ENCODE data around the gene CREBBP.
"Not testable (repeated sequence)": the region's sequence is repeated elsewhere in the genome, so short reads cannot be mapped to it uniquely, and the experiment has no call there.

CREBBP gene

DNA sequence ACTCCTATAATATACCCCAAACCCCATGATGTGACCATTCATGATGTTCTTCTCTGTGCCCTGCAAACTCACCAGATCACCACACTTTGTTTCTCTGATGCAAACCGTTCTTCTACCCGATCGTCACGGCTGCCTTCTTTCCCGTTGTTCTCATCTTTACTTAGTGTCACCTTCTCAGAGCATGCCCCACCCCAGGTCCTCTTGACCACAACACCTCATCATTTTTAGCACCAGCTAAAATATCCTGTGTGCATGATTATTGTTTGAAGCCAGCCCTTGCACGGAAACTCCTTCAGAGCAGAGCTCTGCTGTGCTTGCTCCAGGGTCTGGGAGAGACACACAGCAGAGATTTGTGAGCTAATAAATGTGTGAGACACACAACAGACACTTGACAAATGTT is 38.9 kb upstream of the CREBBP start:
- no peaks in the 10 kb centered on the region for H3K36me3 ChIP-seq (ENCODE audit: insufficient read depth)
- H3K4me2 ChIP-seq, result no peak overlapping the region
- TF ChIP-seq, protein P1, sequence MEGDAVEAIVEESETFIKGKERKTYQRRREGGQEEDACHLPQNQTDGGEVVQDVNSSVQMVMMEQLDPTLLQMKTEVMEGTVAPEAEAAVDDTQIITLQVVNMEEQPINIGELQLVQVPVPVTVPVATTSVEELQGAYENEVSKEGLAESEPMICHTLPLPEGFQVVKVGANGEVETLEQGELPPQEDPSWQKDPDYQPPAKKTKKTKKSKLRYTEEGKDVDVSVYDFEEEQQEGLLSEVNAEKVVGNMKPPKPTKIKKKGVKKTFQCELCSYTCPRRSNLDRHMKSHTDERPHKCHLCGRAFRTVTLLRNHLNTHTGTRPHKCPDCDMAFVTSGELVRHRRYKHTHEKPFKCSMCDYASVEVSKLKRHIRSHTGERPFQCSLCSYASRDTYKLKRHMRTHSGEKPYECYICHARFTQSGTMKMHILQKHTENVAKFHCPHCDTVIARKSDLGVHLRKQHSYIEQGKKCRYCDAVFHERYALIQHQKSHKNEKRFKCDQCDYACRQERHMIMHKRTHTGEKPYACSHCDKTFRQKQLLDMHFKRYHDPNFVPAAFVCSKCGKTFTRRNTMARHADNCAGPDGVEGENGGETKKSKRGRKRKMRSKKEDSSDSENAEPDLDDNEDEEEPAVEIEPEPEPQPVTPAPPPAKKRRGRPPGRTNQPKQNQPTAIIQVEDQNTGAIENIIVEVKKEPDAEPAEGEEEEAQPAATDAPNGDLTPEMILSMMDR (conservative IDR thresholded peaks at IDR 0.05; ENCODE audit: low read depth, low read length), result no peak
- no peak overlapping the region for H2AFZ ChIP-seq (ENCODE audit: low read depth)
- H3K9ac ChIP-seq, result no peak overlapping the region
- no peaks in the 10 kb centered on the region for H4K20me1 ChIP-seq (ENCODE audit: insufficient read depth)
- no peaks in the 10 kb centered on the region for H3K4me1 ChIP-seq (ENCODE audit: low read depth, poor library complexity, severe bottlenecking)
- no peak overlapping the region for H3K27ac ChIP-seq
- H3K27me3 ChIP-seq (ENCODE audit: insufficient read depth, low read depth), result no peaks in the 10 kb centered on the region
- no peak overlapping the region for H3K4me3 ChIP-seq (IDR thresholded peaks at IDR 0.05; ENCODE audit: insufficient read depth, low read depth, low read length)
- no peaks in the 10 kb centered on the region for H3K79me2 ChIP-seq (ENCODE audit: insufficient read depth, low read depth)

DNA sequence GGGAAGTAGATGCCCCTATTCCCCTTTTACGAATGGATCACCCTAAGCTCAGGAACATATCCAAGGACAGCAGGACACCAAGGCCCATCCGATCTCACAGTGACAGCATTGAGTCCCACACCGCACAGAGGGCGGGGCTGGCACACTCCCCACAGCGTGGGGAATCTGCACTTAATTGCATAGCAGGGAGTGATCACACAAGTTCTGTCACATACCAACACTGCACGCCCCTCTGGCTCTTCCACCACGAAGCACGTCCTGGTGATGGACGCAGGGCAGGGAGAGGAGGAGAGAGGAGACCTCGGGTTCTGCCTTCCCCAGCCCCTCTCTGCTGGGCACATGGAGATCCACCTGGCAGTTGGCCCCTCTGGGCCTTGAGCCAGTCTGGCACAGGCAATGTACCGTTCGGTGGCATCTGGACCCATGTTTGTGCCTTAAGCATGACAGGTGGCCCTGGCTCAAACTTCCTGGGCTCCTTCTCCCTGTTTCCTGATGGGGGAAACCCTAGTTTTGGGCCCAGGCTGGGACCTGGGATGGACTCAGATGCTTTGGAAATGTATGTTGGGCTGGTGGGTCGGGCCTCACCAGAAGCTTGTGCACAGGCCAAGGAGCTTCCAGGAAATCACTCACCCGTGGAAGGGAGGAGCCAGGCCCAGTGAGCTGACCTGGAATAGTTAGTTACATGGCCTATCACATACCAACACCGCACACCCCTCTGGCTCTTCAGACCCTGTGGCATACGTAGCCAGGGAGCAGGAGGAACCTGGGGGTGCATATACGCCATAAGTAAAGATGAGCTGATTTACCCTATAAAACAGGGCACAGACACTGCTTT is 35.1 kb upstream of the CREBBP start:
- Histone ChIP-seq H3K9ac (no peak overlapping the region), H3K27me3 (ENCODE audit: insufficient read depth, low read depth) (no peaks in the 10 kb centered on the region), H3K4me2 (no peak overlapping the region), H3K4me1 (ENCODE audit: low read depth, poor library complexity, severe bottlenecking) (no peaks in the 10 kb centered on the region), H2AFZ (ENCODE audit: low read depth) (no peak overlapping the region), H3K79me2 (ENCODE audit: insufficient read depth, low read depth) (no peaks in the 10 kb centered on the region), H3K27ac (no peak overlapping the region), H4K20me1 (ENCODE audit: insufficient read depth) (no peaks in the 10 kb centered on the region), H3K36me3 (ENCODE audit: insufficient read depth) (no peaks in the 10 kb centered on the region), H3K4me3 (IDR thresholded peaks at IDR 0.05; ENCODE audit: insufficient read depth, low read depth, low read length) (no peak overlapping the region)
- TF ChIP-seq, protein P1 (conservative IDR thresholded peaks at IDR 0.05; ENCODE audit: low read depth, low read length), result no peak

DNA sequence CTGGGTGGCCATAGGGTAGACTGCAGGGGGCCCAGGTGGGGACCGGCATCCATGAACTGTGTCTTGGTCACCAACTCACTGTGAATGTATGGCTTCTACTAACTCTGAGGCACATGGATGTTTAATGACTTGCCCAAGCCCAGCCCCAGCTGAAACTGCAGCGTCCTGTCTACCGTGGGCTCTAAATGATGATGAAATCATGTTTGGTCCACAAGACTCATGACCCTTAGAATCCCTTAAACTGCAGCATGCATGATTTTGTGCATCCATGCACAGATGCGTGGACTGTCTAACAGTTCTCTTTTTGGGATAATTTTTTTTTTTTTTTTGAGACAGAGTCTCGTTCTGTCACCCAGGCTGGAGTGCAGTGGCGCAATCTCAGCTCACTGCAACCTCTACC is 32.4 kb upstream of the CREBBP start:
- no peaks in the 10 kb centered on the region for H3K4me1 ChIP-seq (ENCODE audit: low read depth, poor library complexity, severe bottlenecking)
- TF ChIP-seq, protein P1 (conservative IDR thresholded peaks at IDR 0.05; ENCODE audit: low read depth, low read length), result no peak
- no peaks in the 10 kb centered on the region for H4K20me1 ChIP-seq (ENCODE audit: insufficient read depth)
- H2AFZ ChIP-seq (ENCODE audit: low read depth), result no peak overlapping the region
- H3K4me2 ChIP-seq, result no peak overlapping the region
- H3K4me3 ChIP-seq (IDR thresholded peaks at IDR 0.05; ENCODE audit: insufficient read depth, low read depth, low read length), result no peak overlapping the region
- no peak overlapping the region for H3K9ac ChIP-seq
- no peak overlapping the region for H3K27ac ChIP-seq
- H3K79me2 ChIP-seq (ENCODE audit: insufficient read depth, low read depth), result no peaks in the 10 kb centered on the region
- H3K36me3 ChIP-seq (ENCODE audit: insufficient read depth), result no peaks in the 10 kb centered on the region
- no peaks in the 10 kb centered on the region for H3K27me3 ChIP-seq (ENCODE audit: insufficient read depth, low read depth)

DNA sequence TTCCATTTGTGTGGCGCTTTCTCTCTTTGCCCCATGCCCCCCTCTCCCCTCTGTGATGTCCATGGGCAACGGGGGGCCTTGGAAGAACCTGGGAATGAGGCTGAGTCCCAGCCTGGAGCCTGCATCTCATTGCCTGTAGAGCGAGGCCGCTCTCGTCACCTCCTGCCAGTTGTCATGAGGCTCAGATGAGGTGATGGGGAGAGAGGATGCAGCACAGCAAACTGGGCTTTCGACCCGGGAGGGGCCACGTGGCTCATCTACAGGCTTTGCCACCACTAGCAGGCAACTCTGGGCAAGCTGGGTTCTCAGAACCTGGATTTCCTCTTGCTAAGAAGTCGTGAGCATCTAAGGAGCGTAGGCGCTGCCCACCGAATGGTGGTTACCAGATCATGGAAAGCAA is 31.9 kb upstream of the CREBBP start:
- Histone ChIP-seq H3K4me2 (no peak overlapping the region), H3K36me3 (ENCODE audit: insufficient read depth) (no peaks in the 10 kb centered on the region), H3K9ac (no peak overlapping the region), H2AFZ (ENCODE audit: low read depth) (no peak overlapping the region), H4K20me1 (ENCODE audit: insufficient read depth) (no peaks in the 10 kb centered on the region), H3K79me2 (ENCODE audit: insufficient read depth, low read depth) (no peaks in the 10 kb centered on the region), H3K4me3 (IDR thresholded peaks at IDR 0.05; ENCODE audit: insufficient read depth, low read depth, low read length) (no peak overlapping the region), H3K4me1 (ENCODE audit: low read depth, poor library complexity, severe bottlenecking) (no peaks in the 10 kb centered on the region), H3K27me3 (ENCODE audit: insufficient read depth, low read depth) (no peaks in the 10 kb centered on the region), H3K27ac (no peak overlapping the region)
- TF ChIP-seq, protein P1 (conservative IDR thresholded peaks at IDR 0.05; ENCODE audit: low read depth, low read length), result no peak

DNA sequence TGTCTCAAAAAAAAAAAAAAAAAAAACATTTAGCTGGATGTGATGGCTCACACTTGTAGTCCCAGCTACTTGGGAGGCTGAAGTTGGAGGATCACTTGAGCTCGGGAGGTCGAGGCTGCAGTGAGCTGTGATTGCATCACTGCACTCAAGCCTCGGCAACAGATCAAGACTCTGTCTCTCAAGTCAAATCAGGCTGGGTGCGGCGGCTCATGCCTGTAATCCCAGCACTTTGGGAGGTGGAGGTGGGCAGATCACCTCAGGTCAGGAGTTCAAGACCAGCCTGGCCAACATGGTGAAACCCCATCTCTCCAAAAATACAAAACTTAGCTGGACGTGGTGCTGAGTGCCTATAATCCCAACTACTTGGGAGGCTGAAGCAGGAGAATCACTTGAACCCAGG is 31.2 kb upstream of the CREBBP start:
- not testable (repeated sequence) for H3K4me1 ChIP-seq (ENCODE audit: low read depth, poor library complexity, severe bottlenecking); H2AFZ ChIP-seq (ENCODE audit: low read depth); H4K20me1 ChIP-seq (ENCODE audit: insufficient read depth); H3K4me3 ChIP-seq (IDR thresholded peaks at IDR 0.05; ENCODE audit: insufficient read depth, low read depth, low read length); H3K79me2 ChIP-seq (ENCODE audit: insufficient read depth, low read depth); H3K4me2 ChIP-seq; H3K27ac ChIP-seq; H3K27me3 ChIP-seq (ENCODE audit: insufficient read depth, low read depth); H3K36me3 ChIP-seq (ENCODE audit: insufficient read depth); H3K9ac ChIP-seq
